LNCAP (cell line): Measurements from ENCODE around the gene KCNMA1.

Source experiments
- CTCF ChIP-seq: fragments of 450-650 bp; IDR thresholded peaks from 2 replicates; pipeline ENCODE4 v1.5.1; 2017; ENCODE audit warnings: mild to moderate bottlenecking

Gene KCNMA1

GRCh38 chr10:77583527-77583926 is 54.1 kb downstream of the KCNMA1 start:
- TF ChIP-seq CTCF = no peak

- TF ChIP-seq CTCF = no peak
Measured at GRCh38 chr10:77582710-77583115, 54.9 kb downstream of the KCNMA1 start.

GRCh38 chr10:77581738-77582137 is 55.9 kb downstream of the KCNMA1 start:
- no peak for TF ChIP-seq CTCF

- TF ChIP-seq CTCF = no peak
Measured at GRCh38 chr10:77580482-77580881, 57.1 kb downstream of the KCNMA1 start.

GRCh38 chr10:77578583-77579227 is 58.9 kb downstream of the KCNMA1 start:
- no peak for TF ChIP-seq CTCF

GRCh38 chr10:77577666-77578229 is 59.9 kb downstream of the KCNMA1 start:
- no peak for TF ChIP-seq CTCF

- no peak for TF ChIP-seq CTCF
Measured at GRCh38 chr10:77576444-77577032, 61.1 kb downstream of the KCNMA1 start.
